Measurements from ENCODE around the gene BBOX1. TPM values are rescaled to one million over a fixed set of nuclear protein-coding genes. Genes with fewer than 3 reads are reported as not detected.
"Not testable (repeated sequence)": the region's sequence is repeated elsewhere in the genome, so short reads cannot be mapped to it uniquely, and the experiment has no call there.

BBOX1 gene
- total RNA-seq, 4 donors from 2014 or later: 13.3 to 45.1 (median 28.5) TPM

DNA sequence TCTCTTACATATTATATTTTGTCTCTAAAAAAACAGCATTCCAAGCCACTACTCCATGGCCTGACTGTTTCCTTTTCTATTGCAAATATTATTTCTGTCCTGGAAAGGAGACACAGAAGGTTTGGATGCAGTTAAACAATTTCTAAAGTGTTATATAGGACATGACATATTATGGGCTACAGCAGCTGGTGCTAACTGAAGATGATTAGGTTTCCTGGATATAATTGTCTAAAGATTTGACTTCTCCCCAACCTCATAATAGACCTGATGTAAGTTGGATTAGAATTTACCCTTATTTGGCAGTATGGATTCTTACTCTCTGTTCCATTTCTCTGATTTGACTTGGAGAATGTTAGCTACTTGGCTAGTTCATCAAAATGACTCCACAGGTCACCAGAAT, 90.2 kb downstream of the BBOX1 start:
- H3K9me3 ChIP-seq: no peaks in the 10 kb centered on the region
- H3K36me3 ChIP-seq: no peaks in the 10 kb centered on the region
- H3K4me1 ChIP-seq: no peaks in the 10 kb centered on the region
- TF ChIP-seq, protein P1, sequence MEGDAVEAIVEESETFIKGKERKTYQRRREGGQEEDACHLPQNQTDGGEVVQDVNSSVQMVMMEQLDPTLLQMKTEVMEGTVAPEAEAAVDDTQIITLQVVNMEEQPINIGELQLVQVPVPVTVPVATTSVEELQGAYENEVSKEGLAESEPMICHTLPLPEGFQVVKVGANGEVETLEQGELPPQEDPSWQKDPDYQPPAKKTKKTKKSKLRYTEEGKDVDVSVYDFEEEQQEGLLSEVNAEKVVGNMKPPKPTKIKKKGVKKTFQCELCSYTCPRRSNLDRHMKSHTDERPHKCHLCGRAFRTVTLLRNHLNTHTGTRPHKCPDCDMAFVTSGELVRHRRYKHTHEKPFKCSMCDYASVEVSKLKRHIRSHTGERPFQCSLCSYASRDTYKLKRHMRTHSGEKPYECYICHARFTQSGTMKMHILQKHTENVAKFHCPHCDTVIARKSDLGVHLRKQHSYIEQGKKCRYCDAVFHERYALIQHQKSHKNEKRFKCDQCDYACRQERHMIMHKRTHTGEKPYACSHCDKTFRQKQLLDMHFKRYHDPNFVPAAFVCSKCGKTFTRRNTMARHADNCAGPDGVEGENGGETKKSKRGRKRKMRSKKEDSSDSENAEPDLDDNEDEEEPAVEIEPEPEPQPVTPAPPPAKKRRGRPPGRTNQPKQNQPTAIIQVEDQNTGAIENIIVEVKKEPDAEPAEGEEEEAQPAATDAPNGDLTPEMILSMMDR (IDR thresholded peaks at IDR 0.05): no peak
- TF ChIP-seq POLR2A (IDR thresholded peaks at IDR 0.05): no peak
- DNase-seq: no peak
- H3K4me3 ChIP-seq (replicated peaks in 1 of 3): no peak overlapping the region
- H3K27me3 ChIP-seq: no peaks in the 10 kb centered on the region
- intact Hi-C loops (cut with DNase I): no loop called here
- H3K27ac ChIP-seq: no peak overlapping the region

DNA sequence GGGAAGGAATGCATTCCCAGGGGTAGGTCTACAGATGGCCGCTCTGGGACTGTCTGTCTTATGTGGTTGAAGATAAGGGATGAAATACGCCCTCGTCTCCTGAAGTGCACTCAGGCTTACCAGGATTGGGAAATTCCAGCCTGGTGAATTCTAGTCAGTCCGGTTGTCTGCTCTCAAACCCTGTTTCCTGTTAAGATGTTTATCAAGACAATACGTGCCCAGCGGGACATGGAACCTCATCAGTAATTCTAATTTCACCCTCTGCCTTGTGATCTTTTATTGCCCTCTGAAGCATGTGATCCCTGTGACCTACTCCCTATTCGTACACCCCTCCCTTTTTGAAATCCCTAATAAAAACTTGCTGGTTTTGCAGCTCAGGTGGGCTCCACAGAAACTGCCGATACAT, 95.3 kb downstream of the BBOX1 start:
- intact Hi-C loops (cut with DNase I); H3K36me3 ChIP-seq: not testable (repeated sequence)
- 85 to 87% methylated on average over 8 of the region's 8 CpGs for WGBS, 2 donors

DNA sequence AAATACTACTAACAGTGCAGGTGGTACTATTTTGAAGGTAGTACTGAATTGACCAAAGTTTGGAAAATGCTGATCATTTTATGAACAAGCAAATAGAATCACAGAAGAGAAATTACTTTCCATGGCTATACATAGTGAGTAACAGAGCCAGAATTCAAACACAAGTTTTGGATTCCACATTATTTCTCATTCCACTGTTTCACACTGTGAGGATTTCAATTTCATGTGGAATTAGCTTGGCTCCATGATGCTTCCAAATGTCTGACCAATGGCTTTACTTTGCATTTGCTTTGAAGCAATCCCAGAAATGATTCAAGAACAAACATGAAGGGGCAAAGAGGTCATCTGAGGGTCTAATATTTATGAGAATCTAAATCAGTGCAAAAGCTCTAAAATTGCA, 98.1 kb downstream of the BBOX1 start:
- no peaks in the 10 kb centered on the region for H3K9me3 ChIP-seq
- no peaks in the 10 kb centered on the region for H3K36me3 ChIP-seq
- H3K4me1 ChIP-seq: no peaks in the 10 kb centered on the region
- no peaks in the 10 kb centered on the region for H3K27me3 ChIP-seq
- H3K27ac ChIP-seq: no peak overlapping the region
- DNase-seq: no peak
- intact Hi-C loops (cut with DNase I): no loop called here
- TF ChIP-seq, protein P1 (IDR thresholded peaks at IDR 0.05): no peak
- no peak for TF ChIP-seq POLR2A (IDR thresholded peaks at IDR 0.05)
- no peak overlapping the region for H3K4me3 ChIP-seq (replicated peaks in 1 of 3)

More for the DNA sequence above, 95.3 kb downstream of the BBOX1 start:
- H3K27me3 ChIP-seq; H3K4me3 ChIP-seq (replicated peaks in 1 of 3); H3K9me3 ChIP-seq; DNase-seq; H3K4me1 ChIP-seq; H3K27ac ChIP-seq: not testable (repeated sequence)

DNA sequence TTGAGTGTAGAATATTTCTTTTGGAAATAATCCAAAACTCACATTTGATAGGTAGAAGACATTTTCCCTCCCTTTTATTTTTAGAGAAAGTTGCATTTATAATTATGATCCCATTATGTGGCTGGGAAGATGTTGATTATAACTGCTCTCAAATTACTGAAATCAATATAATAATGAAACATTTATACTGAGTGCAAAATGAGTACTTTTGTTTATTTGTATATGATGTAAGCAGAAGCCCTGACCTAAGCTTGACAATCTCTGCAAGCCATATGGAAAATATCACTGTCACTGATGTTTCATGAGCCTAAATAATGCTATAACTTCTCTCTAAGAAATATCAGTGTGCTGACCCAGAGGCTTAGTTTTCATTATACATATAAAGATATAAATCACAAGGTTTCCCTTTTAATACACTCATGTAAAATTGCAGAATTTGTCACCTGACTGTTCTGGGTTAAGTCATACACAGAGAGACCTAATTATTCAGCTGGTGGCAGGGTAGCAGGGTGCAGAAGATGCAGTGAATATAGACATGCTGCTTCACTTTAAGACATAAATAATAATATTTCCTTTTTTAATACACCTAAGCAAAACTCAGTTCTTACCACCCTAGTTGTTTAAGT, 99.2 kb downstream of the BBOX1 start:
- Histone ChIP-seq H3K27me3 (no peaks in the 10 kb centered on the region), H3K27ac (no peak overlapping the region), H3K4me1 (no peaks in the 10 kb centered on the region), H3K36me3 (no peaks in the 10 kb centered on the region), H3K9me3 (no peaks in the 10 kb centered on the region), H3K4me3 (replicated peaks in 1 of 3) (no peak overlapping the region)
- no peak for DNase-seq
- intact Hi-C loops (cut with DNase I): loop anchor here (10.0 kb wide), 1 partner anchor 395 kb away; no protein-coding TSS in a partner anchor
- TF ChIP-seq, protein P1 (IDR thresholded peaks at IDR 0.05): no peak
- no peak for TF ChIP-seq POLR2A (IDR thresholded peaks at IDR 0.05)

DNA sequence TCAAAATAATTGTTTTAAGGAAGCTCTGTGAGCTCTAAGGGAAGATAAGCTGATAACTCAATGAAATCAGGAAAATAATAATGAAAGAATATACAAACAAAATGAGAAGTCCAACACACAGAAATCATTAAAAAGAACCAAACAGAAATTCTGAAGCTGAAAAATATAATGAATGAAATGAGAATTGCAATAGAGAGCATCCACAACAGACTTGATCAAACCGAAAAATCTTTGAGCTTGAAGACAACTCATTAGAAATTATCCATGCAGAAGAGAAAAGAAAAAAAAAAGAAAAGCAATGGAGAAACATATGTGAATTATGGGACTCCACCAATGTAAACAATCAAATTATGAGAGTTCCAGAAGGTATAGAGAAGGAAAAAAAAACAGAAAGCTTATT, 101.0 kb downstream of the BBOX1 start:
- H3K4me3 ChIP-seq (replicated peaks in 1 of 3): no peak overlapping the region
- 43 to 95% methylated on average over 1 of the region's 1 CpG for WGBS, 2 donors
- TF ChIP-seq, protein P1 (IDR thresholded peaks at IDR 0.05): no peak

More for the DNA sequence above, 101.0 kb downstream of the BBOX1 start:
- intact Hi-C loops (cut with DNase I): loop anchor here (10.0 kb wide), 1 partner anchor 397 kb away; no protein-coding TSS in a partner anchor
- Histone ChIP-seq H3K36me3 (no peaks in the 10 kb centered on the region), H3K4me1 (no peaks in the 10 kb centered on the region), H3K27me3 (no peaks in the 10 kb centered on the region), H3K9me3 (no peaks in the 10 kb centered on the region), H3K27ac (no peak overlapping the region)
- DNase-seq: no peak

Data from thyroid gland (tissue), 4 donors.